Ectodermal cell (in vitro differentiated cells): ENCODE results near the gene KCNJ4.
"Not testable (repeated sequence)": the region's sequence is repeated elsewhere in the genome, so short reads cannot be mapped to it uniquely, and the experiment has no call there.

ENCODE experiments used
- H3K27ac ChIP-seq: 2 replicates; pipeline ENCODE4 v1.7.0; 2013; ENCODE audit warnings: mild to moderate bottlenecking, low read depth, low read length; ENCODE audit not compliant: insufficient read depth, poor library complexity, severe bottlenecking
- H3K27me3 ChIP-seq: 2 replicates; pipeline ENCODE4 v1.7.0; 2013; ENCODE audit warnings: mild to moderate bottlenecking, low read length; ENCODE audit not compliant: insufficient read depth, control insufficient read depth, poor library complexity, severe bottlenecking
- H3K36me3 ChIP-seq: one replicate; pipeline ENCODE4 v1.7.0; 2013; ENCODE audit warnings: low read length; ENCODE audit not compliant: control insufficient read depth, insufficient read depth
- H3K4me1 ChIP-seq: one replicate; pipeline ENCODE4 v1.7.0; 2013; ENCODE audit warnings: low read length; ENCODE audit not compliant: control insufficient read depth, insufficient read depth
- H3K4me3 ChIP-seq: 2 replicates; pipeline ENCODE4 v1.7.0; 2013; ENCODE audit warnings: low read depth, low read length, control low read depth; ENCODE audit not compliant: insufficient read depth
- H3K9me3 ChIP-seq: 2 replicates; pipeline ENCODE4 v1.7.0; 2013; ENCODE audit warnings: mild to moderate bottlenecking, low read length, moderate library complexity; ENCODE audit not compliant: control insufficient read depth
- WGBS, 2 experiments: methylation state at CpG; one replicate each; pipeline ENCODE4 v1.1.7; 2013; ENCODE audit warnings: missing lambda C conversion rate in 2 of 2; 5-methylcytosine and 5-hydroxymethylcytosine counted together

Gene KCNJ4

DNA sequence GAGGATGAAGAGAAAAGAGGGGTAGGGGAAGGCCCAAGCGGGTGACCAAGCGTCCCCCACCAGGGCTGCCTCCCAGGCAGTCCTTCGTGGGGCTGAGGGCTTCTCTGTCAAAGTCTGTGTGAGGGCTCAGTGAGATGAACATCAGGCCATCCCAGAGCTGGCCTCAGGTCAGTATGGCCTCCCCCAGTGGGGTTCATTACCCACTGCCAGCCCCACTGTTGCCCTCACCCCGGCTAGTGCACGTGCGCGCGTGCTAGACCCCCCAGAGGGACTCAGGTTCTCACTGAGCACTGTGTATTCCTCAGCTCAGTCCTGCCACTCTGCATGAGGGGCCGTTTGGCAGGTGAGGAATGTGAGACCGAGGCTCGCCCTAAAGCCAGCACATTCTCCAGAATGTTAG is 16.2 kb upstream of the KCNJ4 start:
- WGBS, 2 experiments = 88 to 89% methylated on average over 11 of the region's 11 CpGs
- Histone ChIP-seq H3K9me3 (no peaks in the 10 kb centered on the region), H3K27ac (no peak overlapping the region)

DNA sequence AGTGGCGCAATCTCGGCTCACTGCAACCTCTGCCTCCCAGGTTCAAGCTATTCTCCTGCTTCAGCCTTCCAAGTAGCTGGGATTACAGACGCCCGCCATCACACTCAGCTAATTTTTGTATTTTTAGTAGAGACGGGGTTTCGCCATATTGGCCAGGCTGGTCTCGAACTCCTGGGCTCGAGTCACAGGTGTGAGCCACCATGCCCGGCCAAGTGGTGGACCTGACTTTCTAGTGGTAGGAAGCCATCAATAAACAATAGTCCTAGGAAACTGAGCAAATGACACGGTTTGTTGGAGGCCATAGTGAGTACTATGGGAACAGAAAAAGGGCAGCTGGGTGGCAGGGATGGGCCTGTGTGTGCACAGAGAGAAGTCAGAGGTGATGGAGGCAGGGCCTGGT is 15.2 kb upstream of the KCNJ4 start:
- WGBS, 2 experiments = 89 to 95% methylated on average over 10 of the region's 10 CpGs
- Histone ChIP-seq H3K4me1 (peaks cover 12% of the 10 kb centered on the region), H3K27me3 (peaks cover 37% of the 10 kb centered on the region)
- not testable (repeated sequence) for H3K9me3 ChIP-seq, H3K27ac ChIP-seq, H3K4me3 ChIP-seq, H3K36me3 ChIP-seq

More for the DNA sequence above, 16.2 kb upstream of the KCNJ4 start:
- no peaks in the 10 kb centered on the region for H3K36me3 ChIP-seq
- H3K4me1 ChIP-seq = peaks cover 12% of the 10 kb centered on the region
- no peak overlapping the region for H3K4me3 ChIP-seq
- H3K27me3 ChIP-seq = peaks cover 27% of the 10 kb centered on the region

DNA sequence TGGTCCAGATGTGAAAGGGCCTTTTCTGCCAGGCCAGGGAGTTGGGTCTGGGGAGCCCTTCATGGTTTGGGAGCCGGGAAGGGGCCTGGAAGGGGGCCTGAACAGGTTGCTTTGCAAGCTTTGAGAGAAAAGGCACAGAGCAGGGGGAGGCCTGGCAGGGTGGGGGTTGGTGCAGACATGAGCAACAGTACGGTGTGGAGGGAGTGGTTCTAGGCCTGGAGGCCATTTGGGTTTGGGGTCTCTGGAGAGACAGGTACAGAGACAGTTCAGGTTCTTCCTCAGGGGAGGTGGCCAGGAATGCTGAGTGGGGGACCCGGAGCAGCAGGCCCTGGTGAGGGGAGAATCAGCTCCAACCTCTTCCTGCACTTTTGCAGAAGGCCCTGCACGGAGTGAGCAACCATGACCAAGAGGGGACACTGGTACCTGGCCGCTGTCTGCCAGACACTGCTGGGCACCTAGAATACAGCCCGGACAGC is 14.3 kb upstream of the KCNJ4 start:
- Histone ChIP-seq H3K27ac (no peak overlapping the region), H3K36me3 (no peaks in the 10 kb centered on the region), H3K4me1 (peaks cover 12% of the 10 kb centered on the region), H3K9me3 (no peaks in the 10 kb centered on the region), H3K4me3 (no peak overlapping the region), H3K27me3 (peaks cover 37% of the 10 kb centered on the region)
- 91 to 93% methylated on average over 6 of the region's 6 CpGs for WGBS, 2 experiments

DNA sequence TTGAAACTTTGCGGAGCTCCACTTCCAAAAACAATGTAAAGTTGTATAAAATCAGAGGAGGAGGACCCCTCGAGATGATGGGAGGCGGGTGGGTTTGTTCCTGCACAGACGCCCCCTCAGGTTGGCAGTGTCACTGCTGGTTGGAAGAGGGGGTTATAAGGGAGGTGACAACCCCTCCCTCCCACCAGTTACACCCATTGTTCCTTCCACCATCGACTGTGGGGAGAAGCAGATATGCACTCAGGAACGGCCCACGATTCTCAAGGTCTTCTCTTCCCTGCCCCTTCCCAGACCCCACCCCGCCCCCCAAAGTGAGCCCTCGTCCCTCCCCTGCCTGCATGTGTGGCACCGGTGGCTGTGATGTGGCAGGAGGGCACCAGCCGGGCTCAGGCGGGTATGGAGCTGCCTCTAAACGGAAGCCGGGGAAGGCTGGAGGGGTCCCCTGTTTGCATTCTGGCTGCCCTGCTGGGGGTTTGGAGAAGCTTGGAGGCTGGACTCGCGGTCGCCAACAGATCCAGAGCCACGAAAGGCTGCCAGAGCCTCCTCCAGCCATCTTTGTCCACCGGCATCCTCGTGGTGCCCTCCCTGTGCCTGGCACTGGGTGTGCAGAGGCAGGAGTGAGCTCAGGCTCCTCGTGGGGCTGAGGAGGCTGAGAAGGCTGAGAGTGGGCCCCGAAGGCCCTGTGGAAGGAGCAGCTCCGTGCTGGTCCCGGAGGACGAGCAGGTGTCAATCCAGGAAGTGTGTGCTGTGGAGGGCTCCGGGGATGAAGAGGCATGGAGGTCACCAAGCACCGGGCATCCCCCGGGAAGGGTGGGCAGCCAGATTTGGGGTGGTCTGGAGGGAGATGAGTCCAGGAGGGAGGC is 13.7 kb upstream of the KCNJ4 start:
- 77% methylated on average over 26 to 28 of the region's 28 CpGs for WGBS, 2 experiments

DNA sequence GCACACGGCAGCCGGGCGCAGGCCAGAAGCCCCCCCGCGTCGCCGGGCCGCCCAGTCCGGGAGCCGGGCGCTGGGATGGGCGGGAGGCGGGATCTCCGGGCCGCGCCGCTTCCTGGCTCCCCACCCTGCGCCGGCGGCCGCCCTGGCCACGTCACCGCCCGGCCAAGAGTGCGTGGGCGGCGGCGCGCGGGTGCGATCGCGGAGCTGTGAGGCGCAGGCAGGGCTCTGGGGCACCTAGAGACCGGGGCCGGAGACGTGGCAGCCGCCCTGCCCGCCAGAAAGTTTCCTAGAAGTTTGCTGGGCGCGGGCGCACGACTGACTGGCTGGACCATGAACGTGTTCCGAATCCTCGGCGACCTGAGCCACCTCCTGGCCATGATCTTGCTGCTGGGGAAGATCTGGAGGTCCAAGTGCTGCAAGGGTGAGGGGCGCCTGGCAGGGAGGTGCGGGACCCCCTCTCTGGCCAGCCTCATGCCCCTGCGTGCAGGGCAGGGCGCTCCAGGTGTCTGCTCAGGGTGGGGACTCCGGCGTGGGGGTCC is 13.0 kb upstream of the KCNJ4 start, which contains the start of gene KDELR3:
TSS of gene KDELR3 (plus strand) at position 193 of the 539 bp plus-strand sequence. CDS start at position 331, 138 bp downstream.
- no peaks in the 10 kb centered on the region for H3K36me3 ChIP-seq
- WGBS, 2 experiments = 3% methylated on average over 53 of the region's 53 CpGs
- H3K4me1 ChIP-seq = peaks cover 19% of the 10 kb centered on the region
- H3K27me3 ChIP-seq = peaks cover 40% of the 10 kb centered on the region
- H3K27ac ChIP-seq = no peak within 1 kb of the TSS
- no peaks in the 10 kb centered on the region for H3K9me3 ChIP-seq
- H3K4me3 ChIP-seq = peak within 1 kb of the TSS; percentile 48

More for the DNA sequence above, 13.7 kb upstream of the KCNJ4 start:
- peaks cover 37% of the 10 kb centered on the region for H3K27me3 ChIP-seq
- no peaks in the 10 kb centered on the region for H3K9me3 ChIP-seq
- H3K4me1 ChIP-seq = peaks cover 19% of the 10 kb centered on the region
- peak overlapping the region; percentile 48 for H3K4me3 ChIP-seq
- H3K27ac ChIP-seq = no peak overlapping the region
- no peaks in the 10 kb centered on the region for H3K36me3 ChIP-seq

DNA sequence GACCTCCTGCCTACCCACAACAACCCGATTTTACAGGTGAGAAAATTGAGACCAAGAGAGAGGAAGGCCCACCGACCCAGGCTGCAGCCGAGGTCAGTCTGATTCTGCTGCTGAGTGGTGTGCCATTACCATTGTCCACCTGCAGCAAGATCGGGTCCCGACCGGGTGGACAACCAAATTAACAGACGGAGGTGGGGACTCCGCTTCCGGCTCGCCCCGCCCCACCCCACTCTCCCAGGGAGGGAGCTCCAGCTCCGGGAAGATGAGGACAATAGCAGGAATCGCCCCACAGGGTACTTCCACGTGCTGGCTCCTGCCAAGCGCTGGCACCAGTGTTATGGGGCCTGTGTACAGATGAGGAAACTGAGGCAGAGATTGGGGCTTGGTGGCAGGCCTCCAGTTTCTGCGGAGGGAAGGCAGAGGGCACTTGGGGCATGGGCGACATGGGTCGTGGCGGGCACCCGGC is 12.5 kb upstream of the KCNJ4 start:
- Histone ChIP-seq H3K36me3 (no peaks in the 10 kb centered on the region), H3K27ac (no peak overlapping the region), H3K9me3 (no peaks in the 10 kb centered on the region), H3K27me3 (peaks cover 45% of the 10 kb centered on the region), H3K4me1 (peaks cover 19% of the 10 kb centered on the region), H3K4me3 (peak overlapping the region; percentile 48)
- 25 to 28% methylated on average over 20 of the region's 20 CpGs for WGBS, 2 experiments

DNA sequence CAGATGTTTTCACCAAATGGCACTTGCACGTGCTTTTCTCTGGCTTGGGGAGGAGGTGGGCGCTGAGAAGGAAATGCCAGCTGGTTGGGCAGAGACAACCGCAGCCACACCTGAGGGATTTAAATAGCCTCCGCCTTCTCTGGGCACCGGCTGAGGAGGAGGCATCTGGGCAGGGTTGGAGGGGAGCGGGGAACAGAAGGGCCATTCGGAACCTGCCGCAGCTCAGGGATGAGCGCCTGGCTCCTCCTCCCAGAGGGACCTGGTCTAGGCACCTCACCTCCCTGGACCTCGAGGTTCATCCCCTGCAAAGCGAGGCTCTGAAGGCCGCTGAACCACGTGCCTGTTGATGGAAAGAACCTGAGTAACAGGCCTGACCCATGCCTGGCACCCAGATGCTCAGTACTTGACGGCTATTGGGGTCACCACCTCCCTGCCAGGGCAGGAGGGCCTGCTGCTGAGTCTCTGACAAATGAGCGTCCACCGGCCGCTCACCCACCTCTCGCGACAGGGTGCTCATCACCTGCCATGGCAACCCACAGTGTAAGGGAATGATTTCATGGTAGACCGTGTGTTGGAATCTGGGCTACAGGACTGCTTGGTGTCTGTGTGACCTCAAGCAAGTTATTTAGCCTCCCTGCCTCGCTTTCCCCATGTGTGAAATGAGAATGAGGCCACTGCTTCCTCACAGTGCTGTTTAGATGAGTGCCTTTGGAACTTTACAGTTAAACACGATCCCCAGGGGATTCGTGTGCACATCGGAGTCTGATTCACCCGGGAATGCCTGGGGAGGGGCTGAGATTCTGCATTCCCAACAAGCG is 10.9 kb upstream of the KCNJ4 start:
- peaks cover 58% of the 10 kb centered on the region for H3K27me3 ChIP-seq
- H3K36me3 ChIP-seq = no peaks in the 10 kb centered on the region
- H3K27ac ChIP-seq = no peak overlapping the region
- WGBS, 2 experiments = 77 to 79% methylated on average over 26 of the region's 26 CpGs
- no peak overlapping the region for H3K4me3 ChIP-seq
- peaks cover 24% of the 10 kb centered on the region for H3K4me1 ChIP-seq
- H3K9me3 ChIP-seq = no peaks in the 10 kb centered on the region

DNA sequence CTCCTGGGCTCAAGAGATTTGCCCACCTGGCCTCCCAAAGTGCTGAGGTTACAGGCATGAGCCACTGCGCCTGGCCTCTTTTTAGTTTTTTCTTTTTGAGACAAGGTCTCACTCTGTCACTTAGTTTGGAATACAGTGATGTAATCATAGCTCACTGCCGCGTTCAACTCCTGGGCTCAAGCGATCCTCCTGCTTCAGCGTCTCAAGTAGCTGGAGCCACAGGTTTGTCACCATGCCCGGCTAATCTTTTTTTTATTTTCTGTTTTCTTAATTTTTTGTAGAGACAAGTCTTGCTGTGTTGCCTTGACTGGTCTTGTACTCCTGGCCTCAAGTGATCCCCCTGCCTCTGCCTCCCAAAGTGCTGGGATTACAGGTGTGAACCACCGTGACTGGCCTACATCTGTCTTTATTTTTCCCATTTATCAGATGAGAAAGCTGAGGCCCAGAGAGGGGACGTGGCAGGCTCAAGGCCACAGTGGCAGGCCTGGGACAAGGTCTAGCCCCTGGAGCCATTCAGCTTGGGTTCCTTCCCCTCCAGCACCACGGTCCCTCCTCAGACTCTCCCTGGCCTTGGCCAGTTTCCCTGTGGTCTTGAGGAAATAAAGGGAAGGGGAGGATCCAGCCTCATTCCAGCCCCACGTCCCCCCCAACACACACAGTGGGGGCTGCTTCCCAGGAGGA is 10.1 kb upstream of the KCNJ4 start:
- Histone ChIP-seq H3K27me3 (peaks cover 64% of the 10 kb centered on the region), H3K4me3 (no peak overlapping the region), H3K4me1 (peaks cover 27% of the 10 kb centered on the region), H3K36me3 (no peaks in the 10 kb centered on the region), H3K27ac (no peak overlapping the region), H3K9me3 (no peaks in the 10 kb centered on the region)
- WGBS, 2 experiments = 87 to 88% methylated on average over 9 to 10 of the region's 10 CpGs

DNA sequence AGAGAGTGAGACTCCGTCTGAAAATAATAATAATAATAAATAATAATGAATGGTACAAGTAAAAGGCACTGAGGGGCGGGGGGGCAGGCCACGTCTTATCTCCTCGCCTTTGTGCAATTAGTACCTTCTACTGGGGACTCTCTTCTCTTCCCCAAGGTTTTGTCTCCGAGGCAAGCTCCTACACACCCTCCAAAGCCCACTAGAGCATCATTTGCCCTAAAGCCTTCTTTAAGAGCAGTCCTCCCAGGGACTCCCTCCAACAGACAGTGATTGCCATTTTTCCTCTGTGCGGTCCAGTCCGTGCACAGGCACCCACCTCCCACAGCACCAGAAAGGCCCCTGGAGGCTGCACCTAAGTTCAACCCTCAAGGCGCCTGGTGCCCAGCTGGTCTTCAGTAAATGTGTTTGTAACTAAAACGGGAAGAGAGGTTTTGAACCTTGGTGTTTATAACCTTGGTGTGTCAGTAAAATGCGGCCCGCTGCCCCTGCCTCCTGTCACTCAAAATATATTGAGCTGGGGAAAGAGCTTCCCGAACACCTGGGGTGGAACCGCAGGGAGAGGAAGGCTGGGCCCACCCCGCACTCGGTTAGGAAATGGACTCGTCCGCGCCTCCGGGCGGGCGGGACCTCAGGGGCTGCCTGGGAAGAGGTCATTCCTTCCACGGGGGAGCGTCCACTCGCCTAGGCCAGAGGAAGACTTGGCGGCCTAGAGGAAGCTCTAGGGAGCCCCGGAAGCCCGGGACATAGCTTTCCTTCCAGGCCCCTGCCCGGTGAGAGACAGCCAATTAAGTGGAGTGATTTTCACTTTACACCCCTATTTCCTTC is 8.2 kb upstream of the KCNJ4 start:
- Histone ChIP-seq H3K27me3 (peaks cover 59% of the 10 kb centered on the region), H3K4me3 (peak overlapping the region; percentile 8), H3K36me3 (no peaks in the 10 kb centered on the region), H3K9me3 (no peaks in the 10 kb centered on the region), H3K27ac (no peak overlapping the region), H3K4me1 (peaks cover 21% of the 10 kb centered on the region)
- 27 to 28% methylated on average over 27 to 28 of the region's 28 CpGs for WGBS, 2 experiments
